CD8-positive, alpha-beta memory T cell (primary cell): ENCODE measurements around the gene RGL2. TPM values are rescaled to one million over a fixed set of nuclear protein-coding genes. Genes with fewer than 3 reads are reported as not detected.

Source experiments
- CTCF ChIA-PET: fragments of 350-600 bp; sonication (Branson Sonifier 250); formaldehyde crosslinking; loops from one replicate; lab custom pipeline; 2021; ENCODE audit warnings: antibody characterized with exemption; lab: Charles Lee
- POLR2A ChIA-PET: fragments of 350-600 bp; sonication (Branson Sonifier 250); formaldehyde crosslinking; loops from one replicate; lab custom pipeline; 2021; ENCODE audit warnings: antibody characterized with exemption; lab: Charles Lee
- DNase-seq, 5 donors: peaks; one replicate each; pipeline versions ENCODE4 v3.0.0 to v3.0.0-alpha.2; 2020 to 2022; ENCODE audit warnings: mixed read lengths in 1 of 5
- H3K27ac ChIP-seq: one replicate; pipeline ENCODE4 v1.7.0; 2013; ENCODE audit warnings: low read depth, mild to moderate bottlenecking, low read length, moderate library complexity
- H3K27me3 ChIP-seq: 2 replicates; pipeline ENCODE4 v1.7.0; 2013; ENCODE audit warnings: low read length, mild to moderate bottlenecking; ENCODE audit not compliant: insufficient read depth, poor library complexity, severe bottlenecking
- H3K36me3 ChIP-seq: 2 replicates; pipeline ENCODE4 v1.7.0; 2013; ENCODE audit warnings: mild to moderate bottlenecking, low read length, moderate library complexity; ENCODE audit not compliant: insufficient read depth
- H3K4me1 ChIP-seq: 2 replicates; pipeline ENCODE4 v1.7.0; 2013; ENCODE audit warnings: mild to moderate bottlenecking, low read length, moderate library complexity; ENCODE audit not compliant: insufficient read depth
- H3K4me3 ChIP-seq: 2 replicates; pipeline ENCODE4 v1.7.0; 2013; ENCODE audit warnings: mild to moderate bottlenecking, low read length
- H3K9me3 ChIP-seq: 2 replicates; pipeline ENCODE4 v1.7.0; 2013; ENCODE audit warnings: mild to moderate bottlenecking, low read length
- H3K27ac Mint-ChIP-seq, 8 donors: one replicate each; pipeline ENCODE4 v1.8.0; 2020 to 2021; ENCODE audit warnings: mixed read lengths in 8 of 8, mild to moderate bottlenecking in 6 of 8, inconsistent platforms in 3 of 8, moderate library complexity in 3 of 8
- H3K27me3 Mint-ChIP-seq, 2 donors: one replicate each; pipeline ENCODE4 v1.8.0; 2020 to 2021; ENCODE audit warnings: mixed read lengths in 2 of 2, mild to moderate bottlenecking in 1 of 2, moderate library complexity in 1 of 2
- H3K36me3 Mint-ChIP-seq, 3 donors: one replicate each; pipeline ENCODE4 v1.8.0; 2020 to 2021; ENCODE audit warnings: mixed read lengths in 3 of 3, inconsistent platforms in 1 of 3, mild to moderate bottlenecking in 1 of 3
- H3K4me1 Mint-ChIP-seq, 3 donors: one replicate each; pipeline ENCODE4 v1.8.0; 2020 to 2021; ENCODE audit warnings: mixed read lengths in 3 of 3, inconsistent platforms in 1 of 3, mild to moderate bottlenecking in 1 of 3
- H3K4me3 Mint-ChIP-seq, 7 donors: one replicate each; pipeline ENCODE4 v1.8.0; 2020 to 2021; ENCODE audit warnings: mixed read lengths in 7 of 7, mild to moderate bottlenecking in 6 of 7, moderate library complexity in 4 of 7, inconsistent platforms in 2 of 7
- H3K9me3 Mint-ChIP-seq, 5 donors: one replicate each; pipeline ENCODE4 v1.8.0; 2020 to 2022; ENCODE audit warnings: mixed read lengths in 5 of 5, mild to moderate bottlenecking in 3 of 5, moderate library complexity in 2 of 5, inconsistent platforms in 1 of 5
- polyA plus RNA-seq: library from polyadenylated mRNA; unstranded; fragments of 300-500 nt; fragmentation: Illumina TruSeq; gene quantifications from one replicate; pipeline ENCODE4 v1.2.3, GENCODE V29; 2021
- total RNA-seq, 2 experiments: library from RNA; stranded (reverse); gene quantifications; one replicate each; pipeline ENCODE4 v1.2.3, GENCODE V29; 2021

RGL2 gene
- total and polyA plus RNA-seq, 3 experiments from 2014 or later: 10.4 to 22.9 (median 20.5) TPM

GRCh38 chr6:33320315-33321181, 21.8 kb upstream of the RGL2 start:
- ChIA-PET POLR2A (interaction anchor here (0.7 kb wide), 1 partner anchor 39 kb away, joined by 5 read pairs; no protein-coding TSS in a partner anchor), CTCF (interaction anchor here (1.0 kb wide), 1 partner anchor 43 kb away, joined by 3 read pairs; the partner anchor contains the start of gene B3GALT4)
- H3K4me3 ChIP-seq: peak overlapping the region; percentile 40

GRCh38 chr6:33319939-33320314, 21.2 kb upstream of the RGL2 start:
- H3K4me3 ChIP-seq: no peak overlapping the region
- peaks cover 38% of the 10 kb centered on the region for H3K36me3 ChIP-seq
- Mint-ChIP-seq H3K9me3 (no peaks in the 10 kb centered on the region), H3K4me1 (peaks cover 71 to 90% (median 76%) of the 10 kb centered on the region in 3 donors), H3K27me3 (peaks cover 0 to 3% of the 10 kb centered on the region in 2 donors), H3K27ac (peak overlapping the region in 5 of 8 donors; percentile 51 to 95 (median 90)), H3K36me3 (peaks cover 14 to 59% (median 15%) of the 10 kb centered on the region in 3 donors), H3K4me3 (peak overlapping the region; percentile 43 to 100 (median 94))
- no peaks in the 10 kb centered on the region for H3K9me3 ChIP-seq
- peaks cover 70% of the 10 kb centered on the region for H3K4me1 ChIP-seq
- ChIA-PET POLR2A (interaction anchor here (0.6 kb wide), 1 partner anchor 22 kb away, joined by 4 read pairs; no protein-coding TSS in a partner anchor), CTCF (interaction anchor here (1.0 to 4.4 kb wide), 3 partner anchors 25 to 76 kb away, joined by 3 to 52 read pairs (median 3); partner anchors contain the start of gene B3GALT4)
- no peaks in the 10 kb centered on the region for H3K27me3 ChIP-seq
- no peak for DNase-seq
- H3K27ac ChIP-seq: peak overlapping the region; percentile 18

More at GRCh38 chr6:33320315-33321181, 21.8 kb upstream of the RGL2 start:
- Mint-ChIP-seq H3K36me3 (peaks cover 14 to 59% (median 15%) of the 10 kb centered on the region in 3 donors), H3K27me3 (peaks cover 0 to 3% of the 10 kb centered on the region in 2 donors), H3K4me3 (peak overlapping the region; percentile 78 to 100 (median 97)), H3K9me3 (no peaks in the 10 kb centered on the region), H3K4me1 (peaks cover 68 to 84% (median 71%) of the 10 kb centered on the region in 3 donors), H3K27ac (peak overlapping the region; percentile 34 to 99 (median 80))
- H3K9me3 ChIP-seq: no peaks in the 10 kb centered on the region
- H3K27ac ChIP-seq: peak overlapping the region; percentile 18
- H3K27me3 ChIP-seq: no peaks in the 10 kb centered on the region
- peaks cover 38% of the 10 kb centered on the region for H3K36me3 ChIP-seq
- DNase-seq: no peak
- peaks cover 64% of the 10 kb centered on the region for H3K4me1 ChIP-seq

GRCh38 chr6:33318426-33319073, 19.8 kb upstream of the RGL2 start:
- peak overlapping the region; percentile 72 for H3K27ac ChIP-seq
- H3K36me3 Mint-ChIP-seq: peaks cover 14 to 64% (median 15%) of the 10 kb centered on the region in 3 donors
- peaks cover 38% of the 10 kb centered on the region for H3K36me3 ChIP-seq
- POLR2A ChIA-PET: interaction anchor here (0.5 to 2.9 kb wide), 10 partner anchors 19 to 137 kb away, joined by 3 to 75 read pairs (median 8); partner anchors contain the start of genes B3GALT4, PFDN6, RGL2 and WDR46
- no peak for DNase-seq
- H3K4me1 Mint-ChIP-seq: peaks cover 74 to 92% (median 78%) of the 10 kb centered on the region in 3 donors
- H3K9me3 Mint-ChIP-seq: no peaks in the 10 kb centered on the region
- H3K27ac Mint-ChIP-seq: peak overlapping the region; percentile 85 to 99 (median 97)
- CTCF ChIA-PET: interaction anchor here (0.8 to 4.4 kb wide), 12 partner anchors 8 to 110 kb away, joined by 3 to 52 read pairs (median 4); partner anchors contain the start of genes RGL2, RPS18 and VPS52
- H3K4me3 Mint-ChIP-seq: peak overlapping the region; percentile 94 to 100 (median 100)
- peaks cover 0 to 3% of the 10 kb centered on the region in 2 donors for H3K27me3 Mint-ChIP-seq
- no peaks in the 10 kb centered on the region for H3K27me3 ChIP-seq
- no peaks in the 10 kb centered on the region for H3K9me3 ChIP-seq
- peaks cover 68% of the 10 kb centered on the region for H3K4me1 ChIP-seq
- peak overlapping the region; percentile 100 for H3K4me3 ChIP-seq

- Histone ChIP-seq H3K9me3 (no peaks in the 10 kb centered on the region), H3K27ac (peak within 1 kb of the TSS; percentile 72), H3K4me1 (peaks cover 66% of the 10 kb centered on the region), H3K27me3 (no peaks in the 10 kb centered on the region), H3K4me3 (peak within 1 kb of the TSS; percentile 100), H3K36me3 (peaks cover 38% of the 10 kb centered on the region)
- H3K27ac Mint-ChIP-seq: peak within 1 kb of the TSS; percentile 95 to 99 (median 98)
- CTCF ChIA-PET: interaction anchor here (0.8 to 4.4 kb wide), 12 partner anchors 9 to 111 kb away, joined by 3 to 52 read pairs (median 4); partner anchors contain the start of genes RGL2, RPS18 and VPS52
- H3K4me1 Mint-ChIP-seq: peaks cover 71 to 84% (median 71%) of the 10 kb centered on the region in 3 donors
- POLR2A ChIA-PET: interaction anchor here (0.6 to 2.9 kb wide), 18 partner anchors 18 to 1825 kb away, joined by 3 to 75 read pairs (median 4); partner anchors contain the start of genes B3GALT4, CUTA, ITPR3 and PFDN6
- peak; percentile 94 to 97 (median 96) for DNase-seq
- peaks cover 0 to 3% of the 10 kb centered on the region in 2 donors for H3K27me3 Mint-ChIP-seq
- peak within 1 kb of the TSS; percentile 94 to 100 (median 100) for H3K4me3 Mint-ChIP-seq
- peaks cover 13 to 66% (median 15%) of the 10 kb centered on the region in 3 donors for H3K36me3 Mint-ChIP-seq
- no peaks in the 10 kb centered on the region for H3K9me3 Mint-ChIP-seq
Measured at GRCh38 chr6:33317669-33318425, 19.1 kb upstream of the RGL2 start, which contains the start of gene ZBTB22. Gene ZBTB22, minus strand, starts transcription at chr6:33317744. Its CDS starts 828 bp downstream, at chr6:33316916.

GRCh38 chr6:33317419-33317668, 18.6 kb upstream of the RGL2 start:
- peaks cover 10 to 66% (median 15%) of the 10 kb centered on the region in 3 donors for H3K36me3 Mint-ChIP-seq
- H3K27ac Mint-ChIP-seq: peak overlapping the region in 6 of 8 donors; percentile 84 to 95 (median 88)
- DNase-seq: no peak
- Histone ChIP-seq H3K27me3 (no peaks in the 10 kb centered on the region), H3K4me1 (peaks cover 68% of the 10 kb centered on the region), H3K36me3 (peaks cover 38% of the 10 kb centered on the region), H3K27ac (no peak overlapping the region), H3K9me3 (no peaks in the 10 kb centered on the region), H3K4me3 (peak overlapping the region; percentile 51)
- no peaks in the 10 kb centered on the region for H3K9me3 Mint-ChIP-seq
- peaks cover 0 to 3% of the 10 kb centered on the region in 2 donors for H3K27me3 Mint-ChIP-seq
- peak overlapping the region; percentile 94 to 100 (median 99) for H3K4me3 Mint-ChIP-seq
- POLR2A ChIA-PET: interaction anchor here (0.5 to 2.9 kb wide), 15 partner anchors 18 to 1824 kb away, joined by 3 to 75 read pairs (median 4); partner anchors contain the start of genes B3GALT4, CUTA, ITPR3 and PFDN6
- CTCF ChIA-PET: interaction anchor here (1.0 to 4.4 kb wide), 10 partner anchors 10 to 112 kb away, joined by 3 to 52 read pairs (median 4); partner anchors contain the start of genes RPS18 and VPS52
- H3K4me1 Mint-ChIP-seq: peaks cover 74 to 86% (median 76%) of the 10 kb centered on the region in 3 donors

- no peaks in the 10 kb centered on the region for H3K9me3 Mint-ChIP-seq
- POLR2A ChIA-PET: interaction anchor here (0.5 to 2.9 kb wide), 12 partner anchors 17 to 304 kb away, joined by 3 to 75 read pairs (median 6); partner anchors contain the start of genes B3GALT4, CUTA, ITPR3 and PFDN6
- H3K36me3 Mint-ChIP-seq: peaks cover 6 to 66% (median 13%) of the 10 kb centered on the region in 3 donors
- Histone ChIP-seq H3K27ac (no peak overlapping the region), H3K36me3 (peaks cover 41% of the 10 kb centered on the region), H3K9me3 (no peaks in the 10 kb centered on the region), H3K4me1 (peaks cover 73% of the 10 kb centered on the region), H3K4me3 (peak overlapping the region; percentile 51), H3K27me3 (no peaks in the 10 kb centered on the region)
- H3K27me3 Mint-ChIP-seq: peaks cover 0 to 3% of the 10 kb centered on the region in 2 donors
- H3K4me3 Mint-ChIP-seq: peak overlapping the region; percentile 94 to 100 (median 99)
- H3K4me1 Mint-ChIP-seq: peaks cover 74 to 86% (median 77%) of the 10 kb centered on the region in 3 donors
- CTCF ChIA-PET: interaction anchor here (1.0 to 4.4 kb wide), 3 partner anchors 29 to 109 kb away, joined by 3 to 52 read pairs (median 5); no protein-coding TSS in a partner anchor
- DNase-seq: no peak
- peak overlapping the region in 7 of 8 donors; percentile 87 to 99 (median 95) for H3K27ac Mint-ChIP-seq
Measured at GRCh38 chr6:33316603-33317418, 18.1 kb upstream of the RGL2 start.
